ENCODE measurements around the gene PROX1.
"Not testable (repeated sequence)": the region's sequence is repeated elsewhere in the genome, so short reads cannot be mapped to it uniquely, and the experiment has no call there.

PROX1 gene

DNA sequence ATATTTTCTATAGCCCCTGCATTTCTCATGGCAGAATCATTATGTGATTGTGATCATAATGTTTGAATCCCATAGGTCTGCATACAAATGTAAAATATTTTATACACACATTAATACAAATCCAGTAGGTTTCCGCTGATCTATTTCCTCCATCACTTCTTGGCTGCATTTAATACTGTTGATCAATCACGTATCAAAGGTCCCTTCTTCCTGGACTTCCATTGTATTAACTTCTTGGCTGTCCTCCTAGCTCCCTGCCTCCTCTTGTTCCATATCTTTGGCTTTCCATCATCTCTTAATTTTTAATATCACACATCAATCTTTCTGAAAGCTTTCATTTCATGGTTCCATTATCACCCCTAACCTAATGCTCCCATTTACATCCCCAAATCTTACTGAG is 97.6 kb downstream of the PROX1 start:
- POLR2A ChIA-PET: no interaction called here
- DNase-seq (ENCODE audit: extremely low spot score): no peak
- CTCF ChIA-PET: no interaction called here
- TF ChIP-seq, protein P1, sequence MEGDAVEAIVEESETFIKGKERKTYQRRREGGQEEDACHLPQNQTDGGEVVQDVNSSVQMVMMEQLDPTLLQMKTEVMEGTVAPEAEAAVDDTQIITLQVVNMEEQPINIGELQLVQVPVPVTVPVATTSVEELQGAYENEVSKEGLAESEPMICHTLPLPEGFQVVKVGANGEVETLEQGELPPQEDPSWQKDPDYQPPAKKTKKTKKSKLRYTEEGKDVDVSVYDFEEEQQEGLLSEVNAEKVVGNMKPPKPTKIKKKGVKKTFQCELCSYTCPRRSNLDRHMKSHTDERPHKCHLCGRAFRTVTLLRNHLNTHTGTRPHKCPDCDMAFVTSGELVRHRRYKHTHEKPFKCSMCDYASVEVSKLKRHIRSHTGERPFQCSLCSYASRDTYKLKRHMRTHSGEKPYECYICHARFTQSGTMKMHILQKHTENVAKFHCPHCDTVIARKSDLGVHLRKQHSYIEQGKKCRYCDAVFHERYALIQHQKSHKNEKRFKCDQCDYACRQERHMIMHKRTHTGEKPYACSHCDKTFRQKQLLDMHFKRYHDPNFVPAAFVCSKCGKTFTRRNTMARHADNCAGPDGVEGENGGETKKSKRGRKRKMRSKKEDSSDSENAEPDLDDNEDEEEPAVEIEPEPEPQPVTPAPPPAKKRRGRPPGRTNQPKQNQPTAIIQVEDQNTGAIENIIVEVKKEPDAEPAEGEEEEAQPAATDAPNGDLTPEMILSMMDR (IDR thresholded peaks at IDR 0.05; ENCODE audit: control extremely low read depth, extremely low read depth, low read depth, missing control alignments): no peak

DNA sequence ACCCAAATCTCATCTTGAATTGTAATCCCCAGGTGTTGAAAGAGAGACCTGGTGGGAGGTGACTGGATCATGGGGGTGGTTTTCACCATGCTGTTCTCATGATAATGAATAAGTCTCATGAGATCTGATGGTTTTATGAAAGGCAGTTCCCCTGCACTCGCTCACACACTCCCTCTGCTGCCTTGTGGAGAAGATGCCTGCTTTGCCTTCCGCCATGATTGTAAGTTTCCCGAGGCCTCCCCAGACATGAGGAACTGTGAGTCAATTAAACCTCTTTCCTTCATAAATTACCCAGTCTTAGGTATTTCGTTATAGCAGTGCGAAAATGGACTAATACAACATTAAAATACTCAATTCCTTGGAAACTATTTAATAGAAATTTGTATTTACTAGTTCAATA is 99.2 kb downstream of the PROX1 start:
- POLR2A ChIA-PET: no interaction called here
- no peak for DNase-seq (ENCODE audit: extremely low spot score)
- CTCF ChIA-PET: no interaction called here

DNA sequence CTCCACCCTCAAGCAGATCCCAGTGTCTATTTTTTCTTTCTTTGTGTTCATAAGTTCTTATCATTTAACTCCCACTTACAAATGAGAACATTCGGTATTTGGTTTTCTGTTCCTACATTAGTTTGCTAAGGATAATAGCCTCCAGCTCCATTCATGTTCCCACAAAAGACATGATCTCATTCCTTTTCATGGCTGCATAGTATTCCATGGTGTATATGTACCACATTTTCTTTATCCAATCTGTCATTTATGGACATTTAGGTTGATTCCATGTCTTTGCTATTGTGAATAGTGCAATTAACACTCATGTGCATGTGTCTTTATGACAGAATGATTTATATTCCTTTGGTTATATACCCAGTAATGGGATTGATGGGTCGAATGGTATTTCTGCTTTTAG is 101.2 kb downstream of the PROX1 start:
- POLR2A ChIA-PET; CTCF ChIA-PET; DNase-seq (ENCODE audit: extremely low spot score): not testable (repeated sequence)

More for the DNA sequence above, 99.2 kb downstream of the PROX1 start:
- TF ChIP-seq, protein P1 (IDR thresholded peaks at IDR 0.05; ENCODE audit: control extremely low read depth, extremely low read depth, low read depth, missing control alignments): no peak
